PFSK-1 (cell line): ENCODE measurements around the gene CCDC171.

Experiments used
- FOXP2 ChIP-seq: optimal IDR thresholded peaks from 2 replicates; pipeline ENCODE3; 2011; ENCODE audit warnings: borderline replicate concordance, control low read depth, inconsistent platforms; ENCODE audit not compliant: insufficient read depth; ENCODE audit errors: extremely low read length, extremely low read depth
- POLR2AphosphoS5 ChIP-seq: IDR thresholded peaks from 2 replicates; pipeline ENCODE4 v1.6.1; 2012; ENCODE audit warnings: low read depth, mild to moderate bottlenecking, control low read depth, low read length, moderate library complexity
- REST ChIP-seq, 2 experiments: IDR thresholded peaks; 2 replicates each; pipeline versions ENCODE4 v1.6.1 to v1.8.0; 2011 to 2012; ENCODE audit warnings: low read depth in 2 of 2, low read length in 2 of 2, control low read depth in 1 of 2, inconsistent platforms in 1 of 2, mild to moderate bottlenecking in 1 of 2, moderate library complexity in 1 of 2; ENCODE audit not compliant: insufficient read depth in 1 of 2
- SIN3A ChIP-seq: IDR thresholded peaks from 2 replicates; pipeline ENCODE4 v1.6.1; 2012; ENCODE audit warnings: mild to moderate bottlenecking, low read length, moderate library complexity, borderline replicate concordance; ENCODE audit not compliant: insufficient read depth
- TAF1 ChIP-seq: IDR thresholded peaks from 2 replicates; pipeline ENCODE4 v1.6.1; 2012; ENCODE audit warnings: low read length, control low read depth, borderline replicate concordance; ENCODE audit not compliant: insufficient read depth

CCDC171 gene

GRCh38 chr9:15718423-15718822 lies 165.6 kb downstream of the CCDC171 start:
- no peak for TF ChIP-seq REST (IDR thresholded peaks at IDR 0.05; ENCODE audit: insufficient read depth in 1 of 2, low read depth in 2 of 2, low read length in 2 of 2)
- no peak for TF ChIP-seq POLR2AphosphoS5
- no peak for TF ChIP-seq SIN3A
- no peak for TF ChIP-seq FOXP2
- TF ChIP-seq TAF1, result no peak

GRCh38 chr9:15720861-15721260 lies 168.0 kb downstream of the CCDC171 start:
- TF ChIP-seq REST (IDR thresholded peaks at IDR 0.05; ENCODE audit: insufficient read depth in 1 of 2, low read depth in 2 of 2, low read length in 2 of 2) (no peak), TAF1 (no peak), SIN3A (no peak), FOXP2 (no peak)

GRCh38 chr9:15722888-15723287 lies 170.0 kb downstream of the CCDC171 start:
- TF ChIP-seq REST (IDR thresholded peaks at IDR 0.05; ENCODE audit: insufficient read depth in 1 of 2, low read depth in 2 of 2, low read length in 2 of 2), result no peak
- no peak for TF ChIP-seq FOXP2
- TF ChIP-seq POLR2AphosphoS5, result no peak

GRCh38 chr9:15724016-15724415 lies 171.2 kb downstream of the CCDC171 start:
- TF ChIP-seq SIN3A, result no peak
- no peak for TF ChIP-seq FOXP2
- TF ChIP-seq REST (IDR thresholded peaks at IDR 0.05; ENCODE audit: insufficient read depth in 1 of 2, low read depth in 2 of 2, low read length in 2 of 2), result no peak
- TF ChIP-seq TAF1, result no peak
- no peak for TF ChIP-seq POLR2AphosphoS5

GRCh38 chr9:15724612-15725011 lies 171.8 kb downstream of the CCDC171 start:
- TF ChIP-seq REST (IDR thresholded peaks at IDR 0.05; ENCODE audit: insufficient read depth in 1 of 2, low read depth in 2 of 2, low read length in 2 of 2) (no peak), POLR2AphosphoS5 (no peak)
